SK-N-SH treated with all-trans-retinoic acid at 6 μM for 48 hours (cell line): ENCODE measurements around the gene FAM124A.
A peak's percentile ranks its signal among the peaks of the same experiment; 100 is the strongest.

Experiments used
- ATAC-seq: fragments of 200-7000 bp; cut with Tn5 transposase; 3 replicates; pipeline ENCODE4 v1.9.1; 2020; ENCODE audit warnings: mild to moderate bottlenecking, moderate library complexity
- ARNTL ChIP-seq: fragments of 450-650 bp; formaldehyde crosslinking; IDR thresholded peaks from 2 replicates; pipeline ENCODE4 v1.5.0; 2020; ENCODE audit warnings: low read depth, mild to moderate bottlenecking, moderate library complexity, borderline replicate concordance
- BACH2 ChIP-seq: fragments of 250-450 bp; sonication (Bioruptor Pico); IDR thresholded peaks from 2 replicates; pipeline ENCODE4 v1.9.0; 2021; ENCODE audit warnings: mild to moderate bottlenecking, borderline replicate concordance
- CSDC2 ChIP-seq: fragments of 250-450 bp; sonication (Bioruptor Pico); IDR thresholded peaks from 2 replicates; pipeline ENCODE4 v1.5.0; 2020; ENCODE audit warnings: mild to moderate bottlenecking, moderate library complexity
- CSRNP3 ChIP-seq: fragments of 250-450 bp; sonication (Bioruptor Pico); IDR thresholded peaks from 2 replicates; pipeline ENCODE4 v1.5.1; 2021; ENCODE audit warnings: mild to moderate bottlenecking, moderate library complexity
- ESRRG ChIP-seq: fragments of 250-450 bp; sonication (Bioruptor Pico); IDR thresholded peaks from 2 replicates; pipeline ENCODE4 v1.6.1; 2021; ENCODE audit warnings: mild to moderate bottlenecking
- GLIS3 ChIP-seq: fragments of 250-450 bp; sonication (Bioruptor Pico); IDR thresholded peaks from 2 replicates; pipeline ENCODE4 v1.5.0; 2020; ENCODE audit warnings: mild to moderate bottlenecking, moderate library complexity
- OSR1 ChIP-seq: fragments of 250-450 bp; sonication (Bioruptor Pico); IDR thresholded peaks from 2 replicates; pipeline ENCODE4 v1.8.0; 2022; ENCODE audit warnings: moderate library complexity, mild to moderate bottlenecking, inconsistent platforms
- PPARA ChIP-seq: fragments of 250-450 bp; sonication (Bioruptor Pico); IDR thresholded peaks from 2 replicates; pipeline ENCODE4 v1.5.0; 2020; ENCODE audit warnings: mild to moderate bottlenecking, borderline replicate concordance
- RARB ChIP-seq: fragments of 250-450 bp; sonication (Bioruptor Pico); IDR thresholded peaks from 2 replicates; pipeline ENCODE4 v1.8.0; 2021; ENCODE audit warnings: mild to moderate bottlenecking, moderate library complexity
- SNAI2 ChIP-seq: fragments of 250-450 bp; sonication (Bioruptor Pico); IDR thresholded peaks from 2 replicates; pipeline ENCODE4 v1.5.0; 2020; ENCODE audit warnings: mild to moderate bottlenecking, moderate library complexity
- TCF4 ChIP-seq: fragments of 250-450 bp; sonication (Bioruptor Pico); IDR thresholded peaks from 2 replicates; pipeline ENCODE4 v1.8.0; 2021; ENCODE audit warnings: mild to moderate bottlenecking, moderate library complexity, borderline replicate concordance
- TOX ChIP-seq: fragments of 250-450 bp; sonication (Bioruptor Pico); IDR thresholded peaks from 2 replicates; pipeline ENCODE4 v1.8.0; 2021; ENCODE audit warnings: mild to moderate bottlenecking, moderate library complexity, borderline replicate concordance
- ZC3H10 ChIP-seq: fragments of 250-450 bp; sonication (Bioruptor Pico); IDR thresholded peaks from 2 replicates; pipeline ENCODE4 v1.5.1; 2021; ENCODE audit warnings: mild to moderate bottlenecking, moderate library complexity
- ZFP3 ChIP-seq: fragments of 250-450 bp; sonication (Bioruptor Pico); IDR thresholded peaks from 2 replicates; pipeline ENCODE4 v1.5.0; 2020; ENCODE audit warnings: mild to moderate bottlenecking, moderate library complexity
- ZFP30 ChIP-seq: fragments of 450-650 bp; formaldehyde crosslinking; IDR thresholded peaks from 2 replicates; pipeline ENCODE4 v1.5.0; 2022; ENCODE audit warnings: mild to moderate bottlenecking, moderate library complexity
- ZNF565 ChIP-seq: fragments of 450-650 bp; formaldehyde crosslinking; conservative IDR thresholded peaks from 2 replicates; pipeline ENCODE4 v1.5.0; 2020; ENCODE audit warnings: low read depth, mild to moderate bottlenecking, moderate library complexity
- ZNF70 ChIP-seq: fragments of 450-650 bp; formaldehyde crosslinking; IDR thresholded peaks from 2 replicates; pipeline ENCODE4 v1.5.0; 2020; ENCODE audit warnings: mild to moderate bottlenecking, moderate library complexity
- ZNF8 ChIP-seq: fragments of 450-650 bp; formaldehyde crosslinking; IDR thresholded peaks from 2 replicates; pipeline ENCODE4 v1.5.0; 2020; ENCODE audit warnings: mild to moderate bottlenecking, moderate library complexity
- TF ChIP-seq, protein P1 (sequence below): fragments of 250-450 bp; sonication (Bioruptor Pico); IDR thresholded peaks from 2 replicates; pipeline ENCODE4 v1.8.0; 2020; ENCODE audit warnings: mild to moderate bottlenecking, moderate library complexity, borderline replicate concordance
- TF ChIP-seq, protein P2 (sequence below): fragments of 250-450 bp; sonication (Bioruptor Pico); IDR thresholded peaks from 2 replicates; pipeline ENCODE4 v1.8.0; 2021; ENCODE audit warnings: low read depth, mild to moderate bottlenecking, moderate library complexity, borderline replicate concordance
- TF ChIP-seq, protein P3 (sequence below): fragments of 250-450 bp; sonication (Bioruptor Pico); IDR thresholded peaks from 2 replicates; pipeline ENCODE4 v1.5.1; 2020; ENCODE audit warnings: low read depth, mild to moderate bottlenecking, moderate library complexity
- TF ChIP-seq, protein P4 (sequence below): fragments of 250-450 bp; sonication (Bioruptor Pico); IDR thresholded peaks from 2 replicates; pipeline ENCODE4 v1.5.0; 2020; ENCODE audit warnings: mild to moderate bottlenecking, moderate library complexity

Gene FAM124A

DNA sequence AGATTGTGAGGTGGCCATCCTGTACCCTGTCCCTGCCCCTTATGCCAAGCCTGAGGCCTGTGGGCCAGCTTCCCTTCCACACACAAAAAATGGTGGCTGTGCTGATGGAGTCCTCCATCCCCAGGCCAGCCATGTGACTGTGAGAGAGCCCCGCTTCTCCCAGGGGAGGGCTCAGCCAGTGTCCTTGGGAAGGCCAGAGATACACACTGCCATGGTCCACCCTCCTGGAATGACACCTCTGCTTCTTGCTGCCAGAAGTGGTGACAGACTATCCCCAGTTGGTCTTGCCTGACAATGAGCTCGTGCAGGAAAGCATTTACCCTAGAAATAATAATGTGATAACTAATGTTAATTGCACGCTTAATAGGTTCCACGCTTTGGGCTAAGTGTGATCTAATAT, 38.0 kb downstream of the FAM124A start (continued):
- TF ChIP-seq, protein P1, sequence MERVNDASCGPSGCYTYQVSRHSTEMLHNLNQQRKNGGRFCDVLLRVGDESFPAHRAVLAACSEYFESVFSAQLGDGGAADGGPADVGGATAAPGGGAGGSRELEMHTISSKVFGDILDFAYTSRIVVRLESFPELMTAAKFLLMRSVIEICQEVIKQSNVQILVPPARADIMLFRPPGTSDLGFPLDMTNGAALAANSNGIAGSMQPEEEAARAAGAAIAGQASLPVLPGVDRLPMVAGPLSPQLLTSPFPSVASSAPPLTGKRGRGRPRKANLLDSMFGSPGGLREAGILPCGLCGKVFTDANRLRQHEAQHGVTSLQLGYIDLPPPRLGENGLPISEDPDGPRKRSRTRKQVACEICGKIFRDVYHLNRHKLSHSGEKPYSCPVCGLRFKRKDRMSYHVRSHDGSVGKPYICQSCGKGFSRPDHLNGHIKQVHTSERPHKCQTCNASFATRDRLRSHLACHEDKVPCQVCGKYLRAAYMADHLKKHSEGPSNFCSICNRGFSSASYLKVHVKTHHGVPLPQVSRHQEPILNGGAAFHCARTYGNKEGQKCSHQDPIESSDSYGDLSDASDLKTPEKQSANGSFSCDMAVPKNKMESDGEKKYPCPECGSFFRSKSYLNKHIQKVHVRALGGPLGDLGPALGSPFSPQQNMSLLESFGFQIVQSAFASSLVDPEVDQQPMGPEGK (CRISPR knock-in tag), result no peak
- TF ChIP-seq TOX (CRISPR knock-in tag), result no peak
- TF ChIP-seq SNAI2, result no peak
- no peak for TF ChIP-seq ARNTL
- TF ChIP-seq BACH2 (CRISPR knock-in tag), result no peak

DNA sequence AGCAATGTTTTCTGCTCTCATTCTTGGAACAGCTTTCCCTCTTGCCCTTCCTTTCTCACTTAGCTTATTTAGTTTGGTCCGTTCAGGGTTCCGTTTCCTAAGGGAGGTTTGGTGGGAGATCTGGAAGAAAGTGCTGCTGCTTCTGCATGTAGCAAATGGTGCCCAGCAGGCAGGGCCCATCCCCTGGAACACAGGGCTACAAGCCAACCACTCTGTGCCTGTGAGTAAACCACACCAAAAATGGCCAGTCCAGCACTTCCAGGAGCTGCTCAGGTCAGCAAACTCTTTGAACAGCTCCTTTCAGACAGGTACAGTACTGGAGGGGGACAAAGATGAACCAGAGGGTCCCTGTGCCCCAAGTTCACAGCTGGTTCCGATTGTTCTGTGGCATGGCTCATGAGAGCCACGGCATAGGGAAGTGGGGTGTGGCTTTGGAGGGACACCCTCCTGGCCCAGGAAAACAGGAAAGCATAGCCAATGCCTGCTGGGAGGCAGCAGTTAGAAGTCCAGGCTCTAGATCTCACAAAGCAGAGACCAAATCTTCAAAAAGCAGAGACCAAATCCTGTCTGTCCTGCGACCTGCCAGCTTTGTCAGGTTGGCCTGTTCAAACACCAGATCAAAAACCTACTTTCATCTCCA, 39.5 kb downstream of the FAM124A start:
- no peak for ATAC-seq
- no peak for TF ChIP-seq GLIS3
- TF ChIP-seq, protein P2, sequence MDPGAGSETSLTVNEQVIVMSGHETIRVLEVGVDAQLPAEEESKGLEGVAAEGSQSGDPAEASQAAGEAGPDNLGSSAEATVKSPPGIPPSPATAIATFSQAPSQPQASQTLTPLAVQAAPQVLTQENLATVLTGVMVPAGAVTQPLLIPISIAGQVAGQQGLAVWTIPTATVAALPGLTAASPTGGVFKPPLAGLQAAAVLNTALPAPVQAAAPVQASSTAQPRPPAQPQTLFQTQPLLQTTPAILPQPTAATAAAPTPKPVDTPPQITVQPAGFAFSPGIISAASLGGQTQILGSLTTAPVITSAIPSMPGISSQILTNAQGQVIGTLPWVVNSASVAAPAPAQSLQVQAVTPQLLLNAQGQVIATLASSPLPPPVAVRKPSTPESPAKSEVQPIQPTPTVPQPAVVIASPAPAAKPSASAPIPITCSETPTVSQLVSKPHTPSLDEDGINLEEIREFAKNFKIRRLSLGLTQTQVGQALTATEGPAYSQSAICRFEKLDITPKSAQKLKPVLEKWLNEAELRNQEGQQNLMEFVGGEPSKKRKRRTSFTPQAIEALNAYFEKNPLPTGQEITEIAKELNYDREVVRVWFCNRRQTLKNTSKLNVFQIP, result no peak
- no peak for TF ChIP-seq ZC3H10 (CRISPR knock-in tag)
- no peak for TF ChIP-seq ZNF70 (CRISPR knock-in tag)
- TF ChIP-seq CSDC2 (CRISPR knock-in tag), result no peak
- TF ChIP-seq, all 23 proteins: peak for 0

- ATAC-seq, result peak; percentile 30; the same call in 2 of the 3 replicates
- TF ChIP-seq, protein P3, sequence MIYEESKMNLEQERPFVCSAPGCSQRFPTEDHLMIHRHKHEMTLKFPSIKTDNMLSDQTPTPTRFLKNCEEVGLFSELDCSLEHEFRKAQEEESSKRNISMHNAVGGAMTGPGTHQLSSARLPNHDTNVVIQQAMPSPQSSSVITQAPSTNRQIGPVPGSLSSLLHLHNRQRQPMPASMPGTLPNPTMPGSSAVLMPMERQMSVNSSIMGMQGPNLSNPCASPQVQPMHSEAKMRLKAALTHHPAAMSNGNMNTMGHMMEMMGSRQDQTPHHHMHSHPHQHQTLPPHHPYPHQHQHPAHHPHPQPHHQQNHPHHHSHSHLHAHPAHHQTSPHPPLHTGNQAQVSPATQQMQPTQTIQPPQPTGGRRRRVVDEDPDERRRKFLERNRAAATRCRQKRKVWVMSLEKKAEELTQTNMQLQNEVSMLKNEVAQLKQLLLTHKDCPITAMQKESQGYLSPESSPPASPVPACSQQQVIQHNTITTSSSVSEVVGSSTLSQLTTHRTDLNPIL (CRISPR knock-in tag), result no peak
- TF ChIP-seq ZFP3 (CRISPR knock-in tag), result no peak
- TF ChIP-seq, protein P4, sequence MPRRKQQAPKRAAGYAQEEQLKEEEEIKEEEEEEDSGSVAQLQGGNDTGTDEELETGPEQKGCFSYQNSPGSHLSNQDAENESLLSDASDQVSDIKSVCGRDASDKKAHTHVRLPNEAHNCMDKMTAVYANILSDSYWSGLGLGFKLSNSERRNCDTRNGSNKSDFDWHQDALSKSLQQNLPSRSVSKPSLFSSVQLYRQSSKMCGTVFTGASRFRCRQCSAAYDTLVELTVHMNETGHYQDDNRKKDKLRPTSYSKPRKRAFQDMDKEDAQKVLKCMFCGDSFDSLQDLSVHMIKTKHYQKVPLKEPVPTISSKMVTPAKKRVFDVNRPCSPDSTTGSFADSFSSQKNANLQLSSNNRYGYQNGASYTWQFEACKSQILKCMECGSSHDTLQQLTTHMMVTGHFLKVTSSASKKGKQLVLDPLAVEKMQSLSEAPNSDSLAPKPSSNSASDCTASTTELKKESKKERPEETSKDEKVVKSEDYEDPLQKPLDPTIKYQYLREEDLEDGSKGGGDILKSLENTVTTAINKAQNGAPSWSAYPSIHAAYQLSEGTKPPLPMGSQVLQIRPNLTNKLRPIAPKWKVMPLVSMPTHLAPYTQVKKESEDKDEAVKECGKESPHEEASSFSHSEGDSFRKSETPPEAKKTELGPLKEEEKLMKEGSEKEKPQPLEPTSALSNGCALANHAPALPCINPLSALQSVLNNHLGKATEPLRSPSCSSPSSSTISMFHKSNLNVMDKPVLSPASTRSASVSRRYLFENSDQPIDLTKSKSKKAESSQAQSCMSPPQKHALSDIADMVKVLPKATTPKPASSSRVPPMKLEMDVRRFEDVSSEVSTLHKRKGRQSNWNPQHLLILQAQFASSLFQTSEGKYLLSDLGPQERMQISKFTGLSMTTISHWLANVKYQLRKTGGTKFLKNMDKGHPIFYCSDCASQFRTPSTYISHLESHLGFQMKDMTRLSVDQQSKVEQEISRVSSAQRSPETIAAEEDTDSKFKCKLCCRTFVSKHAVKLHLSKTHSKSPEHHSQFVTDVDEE, result no peak
- TF ChIP-seq TCF4 (CRISPR knock-in tag), result no peak
- no peak for TF ChIP-seq TOX (CRISPR knock-in tag)
- no peak for TF ChIP-seq ZFP30 (CRISPR knock-in tag)
- TF ChIP-seq ZNF565, result no peak
- no peak for TF ChIP-seq ZNF70 (CRISPR knock-in tag)
- no peak for TF ChIP-seq BACH2 (CRISPR knock-in tag)
- no peak for TF ChIP-seq PPARA
- TF ChIP-seq, protein P2, result no peak
- TF ChIP-seq, protein P1 (CRISPR knock-in tag), result no peak
- no peak for TF ChIP-seq SNAI2
- no peak for TF ChIP-seq OSR1 (CRISPR knock-in tag)
- TF ChIP-seq CSRNP3 (CRISPR knock-in tag), result no peak
- no peak for TF ChIP-seq CSDC2 (CRISPR knock-in tag)
- TF ChIP-seq RARB (CRISPR knock-in tag), result no peak
- TF ChIP-seq ZNF8 (CRISPR knock-in tag), result no peak
- TF ChIP-seq ESRRG (CRISPR knock-in tag), result no peak
Measured at GRCh38 chr13:51262501-51263211, 40.5 kb downstream of the FAM124A start.
